CD14-positive monocyte (primary cell): ENCODE data around the gene WWOX. TPM values are rescaled to one million over a fixed set of nuclear protein-coding genes. Genes with fewer than 3 reads are reported as not detected.

ENCODE experiments used
- DNase-seq, 3 donors: peaks; one replicate each; pipeline ENCODE4 v3.0.0-alpha.2; 2011 to 2022
- H2AFZ ChIP-seq: 2 replicates; pipeline ENCODE4 v1.6.0; 2012; ENCODE audit warnings: mild to moderate bottlenecking, low read depth, low read length, inconsistent platforms; ENCODE audit not compliant: insufficient read depth, poor library complexity, severe bottlenecking
- H3K27ac ChIP-seq, 2 donors: 1 replicate in 1 of 2; 2 replicates in 1 of 2; pipeline ENCODE4 v1.5.1; 2012 to 2013; ENCODE audit warnings: low read length in 2 of 2, control low read depth in 1 of 2, inconsistent platforms in 1 of 2, low read depth in 1 of 2, mild to moderate bottlenecking in 1 of 2
- H3K27me3 ChIP-seq, 2 donors: one replicate each; pipeline versions ENCODE4 v1.6.0 to v1.6.1; 2011 to 2013; ENCODE audit warnings: low read length in 2 of 2; ENCODE audit not compliant: control insufficient read depth in 2 of 2, insufficient read depth in 2 of 2
- H3K36me3 ChIP-seq, 2 donors: replicated peaks in 1 of 2; 1 replicate in 1 of 2; 2 replicates in 1 of 2; pipeline versions ENCODE4 v1.5.1 to v1.6.1; 2012 to 2013; ENCODE audit warnings: low read length in 2 of 2, control low read depth in 1 of 2, inconsistent platforms in 1 of 2, mild to moderate bottlenecking in 1 of 2; ENCODE audit not compliant: insufficient read depth in 2 of 2, control insufficient read depth in 1 of 2
- H3K4me1 ChIP-seq, 2 donors: 1 replicate in 1 of 2; 2 replicates in 1 of 2; pipeline versions ENCODE4 v1.5.1 to v1.6.1; 2012 to 2013; ENCODE audit warnings: low read length in 2 of 2, control low read depth in 1 of 2, inconsistent platforms in 1 of 2, mild to moderate bottlenecking in 1 of 2, moderate library complexity in 1 of 2; ENCODE audit not compliant: insufficient read depth in 2 of 2, control insufficient read depth in 1 of 2
- H3K4me2 ChIP-seq: replicated peaks from 2 replicates; pipeline ENCODE3; 2012; ENCODE audit warnings: low read length, moderate library complexity, mild to moderate bottlenecking; ENCODE audit not compliant: poor library complexity, severe bottlenecking; ENCODE audit errors: extremely low read depth
- H3K4me3 ChIP-seq, 3 experiments: fragments of 200-600 bp in 1 of 3; sonication (generic) in 1 of 3; replicated peaks in 1 of 3; 1 replicate in 2 of 3; 2 replicates in 1 of 3; pipeline ENCODE4 v1.5.1; 2011 to 2013; ENCODE audit warnings: low read length in 3 of 3, mild to moderate bottlenecking in 3 of 3, control low read depth in 2 of 3, low read depth in 2 of 3, inconsistent platforms in 1 of 3, moderate library complexity in 1 of 3
- H3K79me2 ChIP-seq: 2 replicates; pipeline ENCODE4 v1.6.0; 2012; ENCODE audit warnings: mild to moderate bottlenecking, control low read depth, inconsistent platforms, low read length, moderate library complexity; ENCODE audit not compliant: insufficient read depth
- H3K9ac ChIP-seq: 2 replicates; pipeline ENCODE4 v1.6.0; 2017; ENCODE audit warnings: low read length, mild to moderate bottlenecking; ENCODE audit not compliant: insufficient read depth, poor library complexity, severe bottlenecking
- H3K9me3 ChIP-seq, 2 donors: replicated peaks in 1 of 2; 1 replicate in 1 of 2; 2 replicates in 1 of 2; pipeline versions ENCODE4 v1.5.1 to v1.6.1; 2012 to 2013; ENCODE audit warnings: low read length in 2 of 2, control low read depth in 1 of 2; ENCODE audit not compliant: control insufficient read depth in 1 of 2, insufficient read depth in 1 of 2
- H4K20me1 ChIP-seq: 2 replicates; pipeline ENCODE4 v1.6.0; 2012; ENCODE audit warnings: mild to moderate bottlenecking, low read length, control low read depth, moderate library complexity; ENCODE audit not compliant: insufficient read depth
- H3K27ac Mint-ChIP-seq, 7 donors: one replicate each; pipeline ENCODE4 v1.8.0; 2020; ENCODE audit warnings: mild to moderate bottlenecking in 7 of 7, mixed read lengths in 7 of 7, moderate library complexity in 6 of 7, inconsistent platforms in 2 of 7
- H3K27me3 Mint-ChIP-seq, 3 donors: one replicate each; pipeline ENCODE4 v1.8.0; 2021 to 2022; ENCODE audit warnings: low read depth in 3 of 3, mild to moderate bottlenecking in 3 of 3, mixed read lengths in 3 of 3, moderate library complexity in 3 of 3, inconsistent platforms in 1 of 3
- H3K36me3 Mint-ChIP-seq, 2 donors: one replicate each; pipeline ENCODE4 v1.8.0; 2020; ENCODE audit warnings: mixed read lengths in 2 of 2, inconsistent platforms in 1 of 2, mild to moderate bottlenecking in 1 of 2
- H3K4me1 Mint-ChIP-seq: one replicate; pipeline ENCODE4 v1.8.0; 2020; ENCODE audit warnings: mild to moderate bottlenecking, mixed read lengths
- H3K4me3 Mint-ChIP-seq, 2 donors: one replicate each; pipeline ENCODE4 v1.8.0; 2020; ENCODE audit warnings: mild to moderate bottlenecking in 2 of 2, mixed read lengths in 2 of 2, moderate library complexity in 1 of 2
- H3K9me3 Mint-ChIP-seq, 7 donors: one replicate each; pipeline ENCODE4 v1.8.0; 2020 to 2022; ENCODE audit warnings: mixed read lengths in 7 of 7, mild to moderate bottlenecking in 6 of 7, moderate library complexity in 6 of 7, inconsistent platforms in 2 of 7
- WGBS: methylation state at CpG from one replicate; pipeline ENCODE4 v1.1.5; 2013; ENCODE audit warnings: missing lambda C conversion rate; ENCODE audit not compliant: insufficient coverage; 5-methylcytosine and 5-hydroxymethylcytosine counted together
- intact Hi-C, 2 donors: fragments of 100-400 bp; cut with micrococcal nuclease; formaldehyde crosslinking; loops; one replicate each; pipeline versions ENCODE4 v1.15.0 to v1.15.1; 2023
- polyA plus RNA-seq, 3 donors: library from polyadenylated mRNA; depleted of rRNA in 1 of 3; unstranded in 2 of 3; stranded (reverse) in 1 of 3; fragments of 300-500 nt in 2 of 3; fragments of >200 nt in 1 of 3; fragmentation: Illumina TruSeq in 2 of 3; gene quantifications; 1 replicate in 2 of 3; 2 replicates in 1 of 3; pipeline ENCODE4 v1.2.3, GENCODE V29; 2012 to 2021
- TF ChIP-seq, protein P1 (sequence below): fragments of 200-600 bp; IDR thresholded peaks from one replicate; pipeline ENCODE4 v1.8.0; 2022; ENCODE audit warnings: antibody characterized with exemption, mild to moderate bottlenecking

The WWOX gene
- polyA plus RNA-seq, 3 donors, result 4.0 to 7.0 (median 6.3) TPM

DNA sequence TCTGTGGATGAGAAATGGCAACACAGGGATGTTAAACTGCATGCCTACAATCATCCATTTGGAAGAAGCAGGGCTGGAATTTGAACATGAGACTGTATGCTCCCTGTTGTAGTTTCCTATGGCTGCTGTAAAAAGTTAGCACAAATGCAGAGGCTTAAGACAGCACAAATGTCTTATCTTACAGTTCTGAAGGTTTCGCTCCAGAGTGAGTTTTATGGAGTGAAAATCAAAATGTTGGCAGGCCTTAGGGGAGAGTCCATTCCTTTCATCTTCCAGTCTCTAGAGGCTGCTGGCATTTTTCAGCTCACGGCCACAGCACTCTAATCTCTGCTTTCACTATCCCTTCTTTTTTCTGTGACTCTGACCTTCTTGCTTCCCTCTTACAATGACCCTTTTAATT is 660.1 kb downstream of the WWOX start:
- DNase-seq, result no peak
- Histone ChIP-seq H4K20me1 (no peaks in the 10 kb centered on the region), H3K27me3 (no peaks in the 10 kb centered on the region), H3K4me3 (no peak overlapping the region), H3K79me2 (no peaks in the 10 kb centered on the region), H3K27ac (no peak overlapping the region), H3K4me1 (no peaks in the 10 kb centered on the region), H3K36me3 (no peaks in the 10 kb centered on the region), H3K4me2 (no peak overlapping the region), H3K9ac (no peak overlapping the region), H2AFZ (no peak overlapping the region), H3K9me3 (no peaks in the 10 kb centered on the region)
- peaks cover 0 to 3% (median 0%) of the 10 kb centered on the region in 7 donors for H3K9me3 Mint-ChIP-seq
- H3K4me3 Mint-ChIP-seq, result no peak overlapping the region
- 100% methylated on average over 1 of the region's 2 CpGs for WGBS
- intact Hi-C loops, result no loop called here
- H3K36me3 Mint-ChIP-seq, result no peaks in the 10 kb centered on the region
- H3K27me3 Mint-ChIP-seq, result no peaks in the 10 kb centered on the region
- no peak overlapping the region for H3K27ac Mint-ChIP-seq
- TF ChIP-seq, protein P1, sequence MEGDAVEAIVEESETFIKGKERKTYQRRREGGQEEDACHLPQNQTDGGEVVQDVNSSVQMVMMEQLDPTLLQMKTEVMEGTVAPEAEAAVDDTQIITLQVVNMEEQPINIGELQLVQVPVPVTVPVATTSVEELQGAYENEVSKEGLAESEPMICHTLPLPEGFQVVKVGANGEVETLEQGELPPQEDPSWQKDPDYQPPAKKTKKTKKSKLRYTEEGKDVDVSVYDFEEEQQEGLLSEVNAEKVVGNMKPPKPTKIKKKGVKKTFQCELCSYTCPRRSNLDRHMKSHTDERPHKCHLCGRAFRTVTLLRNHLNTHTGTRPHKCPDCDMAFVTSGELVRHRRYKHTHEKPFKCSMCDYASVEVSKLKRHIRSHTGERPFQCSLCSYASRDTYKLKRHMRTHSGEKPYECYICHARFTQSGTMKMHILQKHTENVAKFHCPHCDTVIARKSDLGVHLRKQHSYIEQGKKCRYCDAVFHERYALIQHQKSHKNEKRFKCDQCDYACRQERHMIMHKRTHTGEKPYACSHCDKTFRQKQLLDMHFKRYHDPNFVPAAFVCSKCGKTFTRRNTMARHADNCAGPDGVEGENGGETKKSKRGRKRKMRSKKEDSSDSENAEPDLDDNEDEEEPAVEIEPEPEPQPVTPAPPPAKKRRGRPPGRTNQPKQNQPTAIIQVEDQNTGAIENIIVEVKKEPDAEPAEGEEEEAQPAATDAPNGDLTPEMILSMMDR, result no peak
- no peaks in the 10 kb centered on the region for H3K4me1 Mint-ChIP-seq

DNA sequence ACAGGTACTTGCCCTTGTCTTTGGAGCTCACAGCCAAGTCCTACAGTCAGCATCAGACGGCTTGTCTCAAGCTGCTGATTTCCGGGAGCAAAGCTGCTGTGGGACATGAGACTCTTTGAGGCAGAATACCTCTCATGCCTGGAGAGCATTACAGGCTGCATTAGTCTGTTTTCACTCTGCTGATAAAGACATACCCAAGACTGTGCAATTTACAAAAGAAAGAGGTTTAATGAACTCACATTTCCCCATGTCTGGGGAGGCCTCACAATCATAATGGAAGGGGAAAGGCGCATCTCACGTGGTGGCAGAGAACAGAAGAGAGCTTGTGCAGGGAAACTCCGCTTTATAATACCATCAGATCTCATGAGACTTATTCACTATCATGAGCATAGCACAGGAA is 661.2 kb downstream of the WWOX start:
- Mint-ChIP-seq H3K9me3 (peaks cover 0 to 3% (median 0%) of the 10 kb centered on the region in 7 donors), H3K36me3 (no peaks in the 10 kb centered on the region), H3K27ac (no peak overlapping the region), H3K4me3 (no peak overlapping the region), H3K4me1 (no peaks in the 10 kb centered on the region), H3K27me3 (no peaks in the 10 kb centered on the region)
- Histone ChIP-seq H3K36me3 (no peaks in the 10 kb centered on the region), H2AFZ (no peak overlapping the region), H3K4me3 (no peak overlapping the region), H4K20me1 (no peaks in the 10 kb centered on the region), H3K27me3 (no peaks in the 10 kb centered on the region), H3K9me3 (no peaks in the 10 kb centered on the region), H3K4me2 (no peak overlapping the region), H3K79me2 (no peaks in the 10 kb centered on the region), H3K27ac (no peak overlapping the region), H3K9ac (no peak overlapping the region), H3K4me1 (no peaks in the 10 kb centered on the region)
- TF ChIP-seq, protein P1, result no peak
- intact Hi-C loops, result no loop called here
- no peak for DNase-seq
- 100% methylated on average over 3 of the region's 5 CpGs for WGBS
